Stimulated activated CD4-positive, alpha-beta T cell treated with anti-CD3 and anti-CD28 coated beads, Interleukin-4, amount 100 ng/mL, for 48 hours (primary cell): ENCODE data around the gene TOX2.

Experiments
- DNase-seq, 2 donors: peaks; one replicate each; pipeline ENCODE4 v3.0.0-alpha.2; 2020; ENCODE audit warnings: low read depth in 2 of 2

TOX2 gene

GRCh38 chr20:43914311-43915210, at the start of gene TOX2:
TOX2 (plus strand) TSS chr20:43914852; CDS start chr20:43914892, 40 bp downstream.
- no peak for DNase-seq

DNA sequence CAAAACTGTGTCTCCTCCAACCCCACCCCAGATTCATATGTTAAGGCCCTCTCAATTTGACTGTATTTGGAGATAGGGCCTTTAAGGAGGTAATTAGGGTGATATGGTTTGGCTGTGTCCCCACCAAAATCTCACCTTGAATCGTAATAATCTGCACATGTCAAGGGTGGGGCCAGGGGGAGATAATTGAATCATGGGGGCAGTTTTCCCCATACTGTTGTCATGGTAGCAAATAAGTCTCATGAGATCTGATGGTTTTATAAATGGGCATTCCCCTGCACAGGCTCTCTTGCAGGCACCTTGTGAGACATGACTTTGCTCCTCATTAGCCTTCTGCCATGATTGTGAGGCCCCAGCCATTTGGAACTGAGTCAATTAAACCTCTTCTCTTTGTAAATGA, 46.6 kb upstream of the TOX2 start:
- DNase-seq, result no peak

DNA sequence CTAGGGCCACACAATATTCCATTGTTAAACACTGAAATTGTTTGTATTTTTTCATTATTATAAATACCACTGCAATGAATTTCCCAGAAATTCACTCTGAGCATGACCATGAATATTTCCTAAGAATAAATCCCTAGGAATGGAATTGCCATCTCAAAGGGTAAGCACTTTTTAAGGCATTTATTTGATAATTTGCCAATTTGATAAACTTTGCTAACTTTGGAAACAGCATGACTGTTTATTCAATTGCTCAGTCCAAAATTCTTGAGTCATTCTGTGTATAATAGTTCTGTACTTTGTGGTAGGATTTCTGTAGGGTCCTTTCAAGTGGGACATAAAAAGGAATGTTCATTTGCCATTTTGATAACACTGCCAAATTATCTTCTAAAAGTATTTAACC, 44.2 kb upstream of the TOX2 start:
- DNase-seq, result no peak

- no peak for DNase-seq
Observed at GRCh38 chr20:43878776-43879175, 35.9 kb upstream of the TOX2 start.

- DNase-seq, result no peak
Observed at GRCh38 chr20:43893930-43894329, 20.7 kb upstream of the TOX2 start.

GRCh38 chr20:43894491-43894890, 20.2 kb upstream of the TOX2 start:
- DNase-seq, result no peak

DNA sequence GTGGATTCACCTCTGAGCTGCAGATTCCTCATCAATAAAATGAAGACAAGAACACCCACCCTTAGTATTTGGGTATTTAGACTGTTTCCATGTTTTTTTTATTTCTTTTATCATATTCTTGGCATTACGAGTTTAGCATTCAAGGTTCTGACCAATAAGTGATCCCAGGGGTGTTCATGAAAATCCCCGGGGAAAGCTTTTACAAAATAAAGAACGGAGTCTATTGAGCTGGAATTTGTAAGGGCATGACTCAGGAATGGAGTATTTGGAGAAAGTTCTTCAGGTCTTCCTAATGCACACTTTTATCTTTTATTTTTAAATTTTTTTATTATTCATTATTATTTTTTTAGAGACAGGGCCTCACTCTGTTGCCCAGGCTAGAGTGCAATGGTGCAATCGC, 19.4 kb upstream of the TOX2 start:
- no peak for DNase-seq

- no peak for DNase-seq
Observed at GRCh38 chr20:43899274-43900120, 15.2 kb upstream of the TOX2 start.

- no peak for DNase-seq
Observed at GRCh38 chr20:43900121-43900466, 14.6 kb upstream of the TOX2 start.

DNA sequence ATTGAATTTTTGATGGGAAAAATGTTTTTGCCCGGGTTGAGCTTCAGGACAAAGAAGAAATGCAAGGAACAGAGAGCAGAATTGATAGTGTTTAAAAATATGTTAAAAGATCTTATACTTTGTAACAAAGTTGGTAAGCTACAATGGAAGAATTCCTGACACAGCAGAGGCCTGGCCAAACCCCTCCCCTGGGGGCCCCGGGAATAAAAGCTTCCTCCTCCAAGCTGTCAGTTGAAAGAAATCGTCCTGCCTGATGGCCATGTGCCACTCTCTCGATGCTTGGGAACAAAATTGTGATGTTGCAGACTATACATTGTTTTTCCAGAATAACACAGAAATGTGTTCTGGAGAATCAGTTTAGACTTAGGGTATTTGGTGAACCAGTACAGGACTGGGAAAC, 14.2 kb upstream of the TOX2 start:
- no peak for DNase-seq

DNA sequence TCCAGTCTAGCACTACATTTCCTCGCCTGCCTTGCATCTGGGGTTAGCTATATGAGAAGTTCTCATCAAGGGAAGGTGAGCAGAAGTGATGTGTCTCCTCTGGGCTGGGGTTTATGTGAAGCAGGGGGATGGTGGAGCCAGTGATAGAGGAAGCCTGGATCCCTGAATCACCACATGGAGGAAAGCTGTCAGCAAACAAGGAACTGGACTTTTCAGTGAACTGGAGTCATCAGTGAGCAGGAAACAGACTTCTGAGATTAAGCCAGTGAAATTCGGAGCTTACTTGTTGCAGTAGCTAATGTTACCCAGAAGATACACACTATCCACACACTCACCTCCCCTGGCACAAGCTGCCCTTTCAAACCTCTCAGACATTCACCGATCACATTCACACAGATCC, 13.4 kb upstream of the TOX2 start:
- no peak for DNase-seq

DNA sequence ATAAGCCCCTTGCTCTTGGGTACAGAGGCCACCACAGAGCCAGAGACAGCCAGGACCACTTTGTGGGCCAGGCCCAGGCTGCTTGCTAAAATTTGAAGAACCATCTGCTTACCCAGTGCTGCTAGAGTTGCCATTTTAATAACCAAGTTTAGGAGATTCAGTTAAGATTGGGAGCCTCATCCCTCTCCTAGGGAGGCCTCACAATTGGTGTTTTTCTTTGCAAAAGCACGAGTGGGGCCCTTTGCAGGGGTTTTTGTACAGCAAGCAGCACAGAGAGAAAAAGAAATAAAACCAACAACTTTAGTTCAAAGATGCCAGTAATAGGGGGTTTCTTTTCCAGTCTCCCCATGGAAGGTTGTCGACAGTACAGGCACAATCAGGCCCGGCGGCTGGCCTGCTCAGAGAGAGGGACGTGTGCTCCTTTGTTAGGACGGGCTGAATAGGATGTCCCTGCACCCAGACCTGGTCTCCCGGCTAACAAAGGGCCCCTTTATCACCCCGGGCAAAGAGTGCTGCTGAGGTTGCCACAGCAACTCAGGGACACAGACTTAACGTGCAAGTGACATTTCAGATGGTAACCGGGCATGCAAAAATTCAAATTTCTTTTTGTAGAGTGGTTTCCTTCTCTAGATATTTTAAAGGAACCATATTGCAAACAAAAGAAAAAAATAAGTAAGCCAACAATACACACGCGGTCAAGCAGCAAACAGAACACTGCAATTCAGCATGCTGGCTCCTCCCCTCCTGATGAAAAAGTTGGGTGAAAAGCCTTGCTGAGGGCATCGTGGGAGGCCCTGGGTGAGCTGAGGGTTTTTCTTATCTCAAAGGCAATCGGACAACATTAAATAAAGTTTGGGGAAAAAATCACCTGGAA, 10.5 kb upstream of the TOX2 start:
- no peak for DNase-seq

- no peak for DNase-seq
Observed at GRCh38 chr20:43904827-43905177, 9.8 kb upstream of the TOX2 start.

DNA sequence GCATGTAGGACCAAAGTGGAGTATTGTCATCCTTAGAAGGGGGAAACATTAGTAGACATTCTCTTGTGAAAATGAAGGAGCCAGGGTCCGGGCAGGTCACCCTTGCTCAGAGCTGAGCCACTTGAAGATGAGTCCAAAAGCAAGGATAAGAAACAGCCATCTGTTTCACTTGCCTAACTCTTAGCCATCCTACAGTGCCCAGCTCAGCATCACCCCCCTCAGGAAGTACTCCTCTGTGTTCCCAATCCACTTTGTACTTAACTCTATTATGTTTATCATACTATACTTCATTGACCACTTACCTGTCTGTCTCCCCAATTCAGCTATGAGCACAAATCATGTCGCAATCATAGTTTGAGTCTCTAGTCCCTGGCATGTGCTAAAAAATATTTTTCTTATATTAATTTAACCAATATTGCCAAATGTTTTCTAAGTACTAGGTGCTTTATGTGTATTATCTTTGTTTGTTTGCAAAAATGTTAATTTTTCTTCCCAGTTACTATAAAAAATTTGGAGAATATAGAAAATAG, 8.1 kb upstream of the TOX2 start:
- DNase-seq, result no peak

- DNase-seq, result no peak
Observed at GRCh38 chr20:43909211-43909610, 5.4 kb upstream of the TOX2 start.

- no peak for DNase-seq
Observed at GRCh38 chr20:43909720-43910119, 4.9 kb upstream of the TOX2 start.

DNA sequence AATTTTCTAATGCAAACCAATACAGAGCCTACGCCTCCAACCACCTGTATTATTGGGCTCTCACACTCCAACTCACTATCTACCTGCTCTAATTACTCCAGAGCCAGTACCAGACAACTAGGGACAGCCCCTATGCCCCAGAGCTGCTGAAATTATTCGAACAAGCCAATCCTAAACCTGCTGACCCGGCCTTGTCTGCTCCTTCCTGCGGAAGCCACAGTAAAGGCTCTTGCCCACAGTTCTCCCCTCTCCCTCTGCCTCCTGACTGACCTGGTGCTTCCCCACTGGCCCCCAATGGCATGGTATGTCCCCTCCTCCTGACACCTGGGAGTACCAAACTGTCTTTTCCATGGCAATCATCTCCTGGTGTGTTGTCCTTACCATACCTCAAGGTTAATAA, 4.1 kb upstream of the TOX2 start:
- no peak for DNase-seq

DNA sequence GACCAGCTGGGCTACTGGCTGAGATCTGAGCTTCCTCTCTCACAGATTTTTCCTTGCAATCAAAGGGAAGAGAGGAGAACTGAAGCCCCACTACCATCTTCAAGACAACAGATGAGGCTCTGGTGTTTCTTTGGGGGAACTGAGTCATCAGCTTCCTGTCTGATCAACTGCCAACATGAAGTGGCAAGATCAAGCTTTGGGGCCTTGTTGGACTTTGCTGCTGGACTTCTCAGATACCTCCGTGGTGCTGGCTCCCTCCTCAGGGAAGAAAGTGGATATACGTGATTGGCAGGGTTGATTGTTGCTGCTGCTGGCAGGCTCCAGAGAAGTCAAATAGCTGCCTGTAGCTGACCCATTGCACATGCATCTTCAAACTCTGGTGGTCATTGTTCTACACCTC, 3.6 kb upstream of the TOX2 start:
- DNase-seq, result no peak

GRCh38 chr20:43913291-43914025, 1.2 kb upstream of the TOX2 start:
- DNase-seq, result no peak

GRCh38 chr20:43915211-43916072, 790 bp downstream of the TOX2 start:
- DNase-seq, result no peak
